ENCODE results near the gene DHRS7. TPM values are rescaled to one million over a fixed set of nuclear protein-coding genes. Genes with fewer than 3 reads are reported as not detected.
A peak's percentile ranks its signal among the peaks of the same experiment; 100 is the strongest.
"Not testable (repeated sequence)": the region's sequence is repeated elsewhere in the genome, so short reads cannot be mapped to it uniquely, and the experiment has no call there.

The DHRS7 gene
- total and polyA plus RNA-seq, 7 experiments from 2014 or later, result 29.9 to 118 (median 48.0) TPM

DNA sequence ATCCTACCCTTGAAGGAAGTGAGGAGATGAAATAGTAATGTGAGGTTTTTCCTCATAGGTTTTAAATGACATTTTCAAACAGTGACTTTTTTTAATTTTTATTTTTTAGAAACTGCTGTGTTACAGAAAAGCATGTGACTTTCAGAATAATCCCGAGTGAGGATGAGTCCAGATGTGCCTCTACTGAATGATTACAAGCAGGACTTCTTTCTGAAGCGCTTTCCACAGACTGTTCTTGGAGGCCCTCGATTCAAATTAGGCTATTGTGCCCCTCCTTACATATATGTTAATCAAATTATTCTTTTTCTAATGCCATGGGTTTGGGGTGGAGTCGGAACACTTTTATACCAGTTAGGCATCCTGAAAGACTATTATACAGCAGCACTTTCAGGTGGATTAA is 57.7 kb downstream of the DHRS7 start:
- no peak for ATAC-seq
- peaks cover 0 to 6% (median 0%) of the 10 kb centered on the region in 3 experiments for H3K36me3 ChIP-seq (ENCODE audit: control insufficient read depth in 2 of 3, insufficient read depth in 3 of 3, low read length in 3 of 3)
- H3K4me3 ChIP-seq (ENCODE audit: low read length), result no peak overlapping the region
- H3K9me3 Mint-ChIP-seq, result peaks cover 0 to 3% (median 0%) of the 10 kb centered on the region in 11 donors
- CTCF ChIA-PET, result no interaction called here
- no peak for DNase-seq
- H3K4me1 ChIP-seq (ENCODE audit: control insufficient read depth in 2 of 2, insufficient read depth in 2 of 2, low read length in 2 of 2), result no peaks in the 10 kb centered on the region
- H3K27me3 ChIP-seq (ENCODE audit: control insufficient read depth in 2 of 2, insufficient read depth in 2 of 2, low read length in 2 of 2), result no peaks in the 10 kb centered on the region
- peaks cover 20 to 54% (median 34%) of the 10 kb centered on the region in 7 donors for H3K4me1 Mint-ChIP-seq
- H3K27ac Mint-ChIP-seq, result no peak overlapping the region
- POLR2A ChIA-PET, result no interaction called here
- intact Hi-C loops (cut with micrococcal nuclease), result loop anchor here in 1 of 2 donors (2.0 kb wide), 1 partner anchor 15 kb away; no protein-coding TSS in a partner anchor
- no peak overlapping the region for H3K4me3 Mint-ChIP-seq
- H3K27ac ChIP-seq (ENCODE audit: low read depth, low read length), result no peak overlapping the region
- no peaks in the 10 kb centered on the region for H3K9me3 ChIP-seq (ENCODE audit: control insufficient read depth in 2 of 3, low read length in 3 of 3)
- H3K36me3 Mint-ChIP-seq, result peaks cover 10 to 36% (median 32%) of the 10 kb centered on the region in 5 donors
- H3K27me3 Mint-ChIP-seq, result no peaks in the 10 kb centered on the region

GRCh38 chr14:60106339-60106738 is 58.9 kb downstream of the DHRS7 start:
- Mint-ChIP-seq H3K36me3 (peaks cover 10 to 36% (median 34%) of the 10 kb centered on the region in 5 donors), H3K27me3 (no peaks in the 10 kb centered on the region), H3K4me1 (peaks cover 20 to 63% (median 44%) of the 10 kb centered on the region in 7 donors), H3K4me3 (no peak overlapping the region), H3K9me3 (peaks cover 0 to 3% (median 0%) of the 10 kb centered on the region in 11 donors), H3K27ac (peak overlapping the region in 3 of 9 donors; percentile 20 to 41 (median 25))
- Histone ChIP-seq H3K9me3 (ENCODE audit: control insufficient read depth in 2 of 3, low read length in 3 of 3) (no peaks in the 10 kb centered on the region), H3K27ac (ENCODE audit: low read depth, low read length) (no peak overlapping the region), H3K27me3 (ENCODE audit: control insufficient read depth in 2 of 2, insufficient read depth in 2 of 2, low read length in 2 of 2) (no peaks in the 10 kb centered on the region), H3K36me3 (ENCODE audit: control insufficient read depth in 2 of 3, insufficient read depth in 3 of 3, low read length in 3 of 3) (peaks cover 0 to 6% (median 0%) of the 10 kb centered on the region in 3 experiments), H3K4me3 (ENCODE audit: low read length) (no peak overlapping the region), H3K4me1 (ENCODE audit: control insufficient read depth in 2 of 2, insufficient read depth in 2 of 2, low read length in 2 of 2) (no peaks in the 10 kb centered on the region)
- intact Hi-C loops (cut with micrococcal nuclease), result loop anchor here in 1 of 2 donors (2.0 kb wide), 1 partner anchor 14 kb away; no protein-coding TSS in a partner anchor
- ATAC-seq (peak; percentile 60), DNase-seq (no peak)
- ChIA-PET POLR2A (interaction anchor here (0.6 kb wide), 2 partner anchors 59 to 169 kb away, joined by 3 to 6 read pairs; partner anchors contain the start of gene DHRS7), CTCF (no interaction called here)

GRCh38 chr14:60102389-60102788 is 62.8 kb downstream of the DHRS7 start:
- H3K4me3 Mint-ChIP-seq, result no peak overlapping the region
- Histone ChIP-seq H3K4me1 (ENCODE audit: control insufficient read depth in 2 of 2, insufficient read depth in 2 of 2, low read length in 2 of 2) (no peaks in the 10 kb centered on the region), H3K36me3 (ENCODE audit: control insufficient read depth in 2 of 3, insufficient read depth in 3 of 3, low read length in 3 of 3) (peaks cover 0 to 5% (median 0%) of the 10 kb centered on the region in 3 experiments), H3K27ac (ENCODE audit: low read depth, low read length) (no peak overlapping the region), H3K27me3 (ENCODE audit: control insufficient read depth in 2 of 2, insufficient read depth in 2 of 2, low read length in 2 of 2) (no peaks in the 10 kb centered on the region), H3K4me3 (ENCODE audit: low read length) (no peak overlapping the region), H3K9me3 (ENCODE audit: control insufficient read depth in 2 of 3, low read length in 3 of 3) (no peaks in the 10 kb centered on the region)
- H3K27me3 Mint-ChIP-seq, result no peaks in the 10 kb centered on the region
- ChIA-PET POLR2A (no interaction called here), CTCF (no interaction called here)
- no peak for ATAC-seq
- DNase-seq, result no peak
- H3K27ac Mint-ChIP-seq, result no peak overlapping the region
- peaks cover 9 to 30% (median 27%) of the 10 kb centered on the region in 5 donors for H3K36me3 Mint-ChIP-seq
- H3K4me1 Mint-ChIP-seq, result peaks cover 16 to 67% (median 52%) of the 10 kb centered on the region in 7 donors
- intact Hi-C loops (cut with micrococcal nuclease), result no loop called here
- H3K9me3 Mint-ChIP-seq, result peaks cover 0 to 1% (median 0%) of the 10 kb centered on the region in 11 donors

DNA sequence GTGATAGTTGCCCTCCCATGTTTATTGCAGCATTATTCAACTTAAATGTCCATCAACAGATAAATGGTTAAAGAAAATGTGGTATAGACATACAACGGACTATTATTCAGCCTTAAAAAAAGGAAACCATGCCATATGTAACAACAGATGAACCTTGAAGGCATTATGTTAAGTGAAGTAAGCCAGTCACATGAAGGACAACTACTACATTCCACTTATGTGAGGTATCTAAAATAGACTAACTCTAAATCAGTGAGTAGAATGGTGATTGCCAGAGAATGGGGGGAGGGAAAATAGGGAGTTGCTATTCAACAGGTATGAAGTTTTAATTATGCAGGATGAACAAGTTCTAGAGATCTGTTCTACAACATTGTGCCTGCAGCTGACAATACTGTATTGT is 63.4 kb downstream of the DHRS7 start:
- no peaks in the 10 kb centered on the region for H3K4me1 ChIP-seq (ENCODE audit: control insufficient read depth in 2 of 2, insufficient read depth in 2 of 2, low read length in 2 of 2)
- H3K27me3 ChIP-seq (ENCODE audit: control insufficient read depth in 2 of 2, insufficient read depth in 2 of 2, low read length in 2 of 2), result no peaks in the 10 kb centered on the region
- H3K27ac ChIP-seq (ENCODE audit: low read depth, low read length), result no peak overlapping the region
- Mint-ChIP-seq H3K27me3 (no peaks in the 10 kb centered on the region), H3K9me3 (peaks cover 0 to 1% (median 0%) of the 10 kb centered on the region in 11 donors), H3K4me1 (peaks cover 16 to 66% (median 58%) of the 10 kb centered on the region in 7 donors), H3K4me3 (no peak overlapping the region), H3K36me3 (peaks cover 9 to 33% (median 31%) of the 10 kb centered on the region in 5 donors), H3K27ac (no peak overlapping the region)
- CTCF ChIA-PET, result no interaction called here
- no peak for DNase-seq
- H3K9me3 ChIP-seq (ENCODE audit: control insufficient read depth in 2 of 3, low read length in 3 of 3), result no peaks in the 10 kb centered on the region
- ATAC-seq, result no peak
- intact Hi-C loops (cut with micrococcal nuclease), result no loop called here
- peaks cover 0 to 5% (median 0%) of the 10 kb centered on the region in 3 experiments for H3K36me3 ChIP-seq (ENCODE audit: control insufficient read depth in 2 of 3, insufficient read depth in 3 of 3, low read length in 3 of 3)
- POLR2A ChIA-PET, result interaction anchor here (1.0 kb wide), 1 partner anchor 10 kb away, joined by 3 read pairs; no protein-coding TSS in a partner anchor
- no peak overlapping the region for H3K4me3 ChIP-seq (ENCODE audit: low read length)

DNA sequence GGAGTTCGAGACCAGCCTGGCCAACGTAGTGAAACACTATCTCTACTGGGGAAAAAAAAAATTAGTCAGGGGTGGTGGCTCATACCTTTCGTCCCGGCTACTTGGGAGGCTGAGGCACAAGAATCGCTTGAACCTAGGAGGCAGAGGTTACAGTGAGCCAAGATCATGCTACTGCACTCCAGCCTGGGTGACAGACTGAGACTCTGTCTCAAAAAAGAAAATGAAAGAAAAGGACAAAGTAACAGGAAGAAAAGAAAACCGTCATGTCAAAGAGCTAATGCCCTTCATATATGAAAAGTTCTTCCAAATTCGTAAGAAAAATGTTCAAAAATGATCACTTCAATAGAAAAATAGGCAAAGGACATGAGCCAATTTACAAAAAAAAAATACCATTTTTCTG is 65.3 kb downstream of the DHRS7 start:
- intact Hi-C loops (cut with micrococcal nuclease); H3K36me3 ChIP-seq (ENCODE audit: control insufficient read depth in 2 of 3, insufficient read depth in 3 of 3, low read length in 3 of 3); H3K27me3 Mint-ChIP-seq; H3K4me3 ChIP-seq (ENCODE audit: low read length); H3K9me3 Mint-ChIP-seq; CTCF ChIA-PET; H3K9me3 ChIP-seq (ENCODE audit: control insufficient read depth in 2 of 3, low read length in 3 of 3); H3K27me3 ChIP-seq (ENCODE audit: control insufficient read depth in 2 of 2, insufficient read depth in 2 of 2, low read length in 2 of 2); DNase-seq; ATAC-seq; H3K27ac ChIP-seq (ENCODE audit: low read depth, low read length); H3K4me1 ChIP-seq (ENCODE audit: control insufficient read depth in 2 of 2, insufficient read depth in 2 of 2, low read length in 2 of 2): not testable (repeated sequence)
- H3K4me3 Mint-ChIP-seq, result peak overlapping the region in 4 of 10 donors; percentile 3 to 66 (median 26)
- peaks cover 21 to 65% (median 55%) of the 10 kb centered on the region in 7 donors for H3K4me1 Mint-ChIP-seq
- H3K36me3 Mint-ChIP-seq, result peaks cover 9 to 33% (median 29%) of the 10 kb centered on the region in 5 donors
- H3K27ac Mint-ChIP-seq, result peak overlapping the region in 3 of 9 donors; percentile 21 to 58 (median 52)
- POLR2A ChIA-PET, result interaction anchor here (0.6 to 1.0 kb wide), 3 partner anchors 10 to 116 kb away, joined by 3 read pairs; partner anchors contain the start of gene DHRS7

DNA sequence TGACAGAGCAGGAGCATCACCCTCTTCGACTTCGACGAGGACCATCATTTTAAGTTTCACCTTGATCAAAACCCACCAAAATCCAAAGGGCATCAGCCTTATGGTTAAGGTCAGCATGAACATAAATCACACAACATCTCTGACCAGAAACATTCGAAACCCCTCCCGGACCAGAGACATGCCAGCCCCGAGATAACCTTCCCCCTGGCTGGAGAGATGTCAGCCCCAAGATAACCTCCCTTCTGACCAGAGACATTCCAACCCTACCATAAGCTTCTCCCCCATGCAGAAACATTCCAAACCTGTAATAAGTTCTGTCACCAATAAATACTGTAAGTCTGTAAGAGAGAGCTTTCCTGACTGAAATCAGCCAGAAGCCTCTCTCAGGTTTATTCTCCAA is 67.2 kb downstream of the DHRS7 start:
- Histone ChIP-seq H3K36me3 (ENCODE audit: control insufficient read depth in 2 of 3, insufficient read depth in 3 of 3, low read length in 3 of 3) (peaks cover 0 to 5% (median 0%) of the 10 kb centered on the region in 3 experiments), H3K4me1 (ENCODE audit: control insufficient read depth in 2 of 2, insufficient read depth in 2 of 2, low read length in 2 of 2) (peaks cover 14% of the 10 kb centered on the region in 2 donors), H3K4me3 (ENCODE audit: low read length) (no peak overlapping the region), H3K9me3 (ENCODE audit: control insufficient read depth in 2 of 3, low read length in 3 of 3) (no peaks in the 10 kb centered on the region), H3K27me3 (ENCODE audit: control insufficient read depth in 2 of 2, insufficient read depth in 2 of 2, low read length in 2 of 2) (no peaks in the 10 kb centered on the region), H3K27ac (ENCODE audit: low read depth, low read length) (no peak overlapping the region)
- no peaks in the 10 kb centered on the region for H3K27me3 Mint-ChIP-seq
- POLR2A ChIA-PET, result no interaction called here
- ATAC-seq (no peak), DNase-seq (no peak)
- H3K4me3 Mint-ChIP-seq, result peak overlapping the region in 1 of 10 donors; percentile 41
- peaks cover 0 to 2% (median 0%) of the 10 kb centered on the region in 11 donors for H3K9me3 Mint-ChIP-seq
- peaks cover 8 to 31% (median 24%) of the 10 kb centered on the region in 5 donors for H3K36me3 Mint-ChIP-seq
- H3K4me1 Mint-ChIP-seq, result peaks cover 31 to 75% (median 62%) of the 10 kb centered on the region in 7 donors
- CTCF ChIA-PET, result no interaction called here
- intact Hi-C loops (cut with micrococcal nuclease), result no loop called here
- no peak overlapping the region for H3K27ac Mint-ChIP-seq
